ENCODE data around the gene PPIL3. TPM values are rescaled to one million over a fixed set of nuclear protein-coding genes. Genes with fewer than 3 reads are reported as not detected.

Gene PPIL3
- total RNA-seq, 1 experiment from 2014 or later: 30.4 TPM

Other genes starting within 250 kb of the PPIL3 start
- gene BZW1, start 77.2 kb downstream of the PPIL3 start, total RNA-seq (2014; rRNA removed; shearing (Covaris generic)): 308 and 508 TPM in 2 replicates
- gene CLK1, start 24.4 kb downstream of the PPIL3 start, total RNA-seq (2014; rRNA removed; shearing (Covaris generic)): 39.6 and 126 TPM in 2 replicates
- 25.3 and 31.7 TPM in 2 replicates for gene NIF3L1, start 294 bp upstream of the PPIL3 start, total RNA-seq (2014; rRNA removed; shearing (Covaris generic))
- gene ORC2, start 74.6 kb upstream of the PPIL3 start, total RNA-seq (2014; rRNA removed; shearing (Covaris generic)): 13.5 and 16.3 TPM in 2 replicates
- gene HYCC2, start 182.6 kb upstream of the PPIL3 start, total RNA-seq (2014; rRNA removed; shearing (Covaris generic)): 6.7 and 14.8 TPM in 2 replicates
- 174 and 315 TPM in 2 replicates for gene NDUFB3, start 182.9 kb upstream of the PPIL3 start, total RNA-seq (2014; rRNA removed; shearing (Covaris generic))
- gene CFLAR, start 227.1 kb upstream of the PPIL3 start, total RNA-seq (2014; rRNA removed; shearing (Covaris generic)): 70.4 and 79.7 TPM in 2 replicates